Measurements from ENCODE around the gene RECQL.
"Not testable (repeated sequence)": the region's sequence is repeated elsewhere in the genome, so short reads cannot be mapped to it uniquely, and the experiment has no call there.

The RECQL gene

DNA sequence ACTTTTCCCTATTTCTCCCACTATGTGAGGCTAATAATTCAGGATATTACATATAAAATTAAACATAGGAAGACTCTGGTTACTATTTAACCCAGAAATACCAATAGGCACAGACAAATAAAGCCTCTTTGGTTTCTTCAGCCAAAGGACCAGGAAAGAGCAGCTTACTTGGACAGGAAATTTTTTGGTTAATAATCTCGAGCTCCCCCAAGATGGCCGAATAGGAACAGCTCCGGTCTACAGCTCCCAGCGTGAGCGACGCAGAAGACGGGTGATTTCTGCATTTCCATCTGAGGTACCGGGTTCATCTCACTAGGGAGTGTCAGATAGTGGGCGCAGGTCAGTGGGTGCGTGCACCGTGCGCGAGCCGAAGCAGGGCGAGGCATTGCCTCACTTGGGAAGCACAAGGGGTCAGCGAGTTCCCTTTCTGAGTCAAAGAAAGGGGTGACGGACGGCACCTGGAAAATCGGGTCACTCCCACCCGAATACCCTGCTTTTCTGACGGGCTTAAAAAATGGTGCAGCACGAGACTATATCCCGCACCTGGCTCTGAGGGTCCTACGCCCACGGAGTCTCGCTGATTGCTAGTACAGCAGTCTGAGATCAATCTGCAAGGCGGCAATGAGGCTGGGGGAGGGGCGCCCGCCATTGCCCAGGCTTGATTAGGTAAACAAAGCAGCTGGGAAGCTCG lies 82.3 kb downstream of the RECQL start:
- DNase-seq (ENCODE audit: low spot score) = not testable (repeated sequence)

Data from hematopoietic multipotent progenitor cell treated with erythropoietin and hydrocortisone succinate and interleukin-3 and kit ligand, for 17 days (in vitro differentiated cells).